ENCODE data around the gene ARIH1. TPM values are rescaled to one million over a fixed set of nuclear protein-coding genes. Genes with fewer than 3 reads are reported as not detected.

The ARIH1 gene
- total RNA-seq, 1 experiment from 2014 or later = 192 TPM

GRCh38 chr15:72579814-72580213 lies 105.7 kb downstream of the ARIH1 start:
- H3K27me3 ChIP-seq (ENCODE audit: control insufficient read depth, insufficient read depth, low read length) = no peaks in the 10 kb centered on the region
- BruUV-seq (replicated peaks) = no TSS peak
- no peak for DNase-seq (ENCODE audit: low read depth, low spot score)
- no peak for TF ChIP-seq TCF7L2 (IDR thresholded peaks at IDR 0.05; ENCODE audit: low read depth, low read length)
- TF ChIP-seq POLR2AphosphoS5 (IDR thresholded peaks at IDR 0.05; ENCODE audit: low read depth, low read length) = no peak
- no peak for TF ChIP-seq SIN3A (IDR thresholded peaks at IDR 0.05; ENCODE audit: borderline replicate concordance, insufficient read depth, low read depth, low read length)
- no peak for TF ChIP-seq CTCF (IDR thresholded peaks at IDR 0.05)
- no peak for TF ChIP-seq REST (IDR thresholded peaks at IDR 0.05; ENCODE audit: insufficient read depth in 1 of 2, low read depth in 2 of 2, low read length in 1 of 2)
- ChIA-PET CTCF (no interaction called here), POLR2A (no interaction called here)
- no peaks in the 10 kb centered on the region for H3K9me3 ChIP-seq (ENCODE audit: control insufficient read depth, insufficient read depth, low read depth, low read length)
- H3K4me1 ChIP-seq (ENCODE audit: control insufficient read depth, insufficient read depth, low read length) = no peaks in the 10 kb centered on the region
- peaks cover 31% of the 10 kb centered on the region for H3K36me3 ChIP-seq (ENCODE audit: control insufficient read depth, insufficient read depth, low read length)
- ATAC-seq = no peak
- no peak overlapping the region for H3K27ac ChIP-seq (ENCODE audit: low read length)
- in situ Hi-C loops (cut with HindIII; ENCODE audit: low pct_unique_long_range_greater_than_20kb, low sequenced_read_pairs) (no loop called here), intact Hi-C loops (cut with micrococcal nuclease; ENCODE audit: unreplicated experiment) (no loop called here)
- no peak overlapping the region for H3K4me3 ChIP-seq (ENCODE audit: low read depth in 2 of 2, low read length in 2 of 2)

- no peak for TF ChIP-seq POLR2AphosphoS5 (IDR thresholded peaks at IDR 0.05; ENCODE audit: low read depth, low read length)
- TF ChIP-seq CTCF (IDR thresholded peaks at IDR 0.05) = no peak
- TF ChIP-seq TCF7L2 (IDR thresholded peaks at IDR 0.05; ENCODE audit: low read depth, low read length) = no peak
- TF ChIP-seq SIN3A (IDR thresholded peaks at IDR 0.05; ENCODE audit: borderline replicate concordance, insufficient read depth, low read depth, low read length) = no peak
- TF ChIP-seq REST (IDR thresholded peaks at IDR 0.05; ENCODE audit: insufficient read depth in 1 of 2, low read depth in 2 of 2, low read length in 1 of 2) = no peak
- Histone ChIP-seq H3K9me3 (ENCODE audit: control insufficient read depth, insufficient read depth, low read depth, low read length) (no peaks in the 10 kb centered on the region), H3K27ac (ENCODE audit: low read length) (no peak overlapping the region), H3K27me3 (ENCODE audit: control insufficient read depth, insufficient read depth, low read length) (no peaks in the 10 kb centered on the region), H3K4me3 (ENCODE audit: low read depth in 2 of 2, low read length in 2 of 2) (no peak overlapping the region), H3K4me1 (ENCODE audit: control insufficient read depth, insufficient read depth, low read length) (no peaks in the 10 kb centered on the region), H3K36me3 (ENCODE audit: control insufficient read depth, insufficient read depth, low read length) (peaks cover 27% of the 10 kb centered on the region)
- ChIA-PET POLR2A (no interaction called here), CTCF (no interaction called here)
- in situ Hi-C loops (cut with HindIII; ENCODE audit: low pct_unique_long_range_greater_than_20kb, low sequenced_read_pairs) = no loop called here
- ATAC-seq = no peak
- intact Hi-C loops (cut with micrococcal nuclease; ENCODE audit: unreplicated experiment) = no loop called here
- no TSS peak for BruUV-seq (replicated peaks)
- no peak for DNase-seq (ENCODE audit: low read depth, low spot score)
These were observed 109.9 kb downstream of the ARIH1 start for GRCh38 chr15:72584006-72584405.

Data from Panc1 (cell line).